Measurements from ENCODE around the gene ZBTB43. TPM values are rescaled to one million over a fixed set of nuclear protein-coding genes. Genes with fewer than 3 reads are reported as not detected.

Gene ZBTB43
- total RNA-seq, 1 donor from 2014 or later = 21.9 TPM

DNA sequence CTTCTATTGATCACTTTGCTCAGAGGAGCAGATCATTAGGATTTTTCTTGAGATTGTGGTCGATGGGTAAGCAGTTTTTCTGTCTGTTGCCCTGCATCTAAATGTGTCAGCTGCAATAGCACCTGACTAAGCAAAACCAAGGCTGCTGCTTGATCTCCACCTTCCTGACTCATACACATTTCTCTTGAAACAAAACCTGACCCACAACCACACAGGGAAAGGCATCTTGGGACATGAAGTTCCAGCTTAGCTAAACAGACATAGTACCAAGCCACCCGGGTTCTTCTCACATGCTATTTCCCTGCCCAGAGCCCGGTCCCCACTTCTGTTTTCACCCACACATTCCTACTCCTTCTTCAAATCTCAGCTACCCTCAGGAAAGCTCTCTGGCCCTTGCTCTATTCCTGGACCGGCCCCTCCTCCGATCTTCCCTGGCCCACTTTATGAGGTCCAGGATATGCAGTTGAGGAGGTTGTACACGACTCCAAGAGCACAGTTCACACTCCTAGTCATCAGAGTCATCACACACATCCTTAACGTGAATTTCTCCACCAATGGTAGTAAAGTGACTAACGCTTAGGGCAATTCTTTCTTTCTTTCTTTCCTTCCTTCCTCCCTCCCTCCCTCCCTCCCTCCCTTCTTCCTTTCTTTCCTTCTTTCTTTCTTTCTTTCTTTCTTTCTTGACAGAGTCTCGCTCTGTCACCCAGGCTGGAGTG lies 16.0 kb upstream of the ZBTB43 start:
- FAIRE-seq = peak; percentile 99
- TF ChIP-seq, protein P1, sequence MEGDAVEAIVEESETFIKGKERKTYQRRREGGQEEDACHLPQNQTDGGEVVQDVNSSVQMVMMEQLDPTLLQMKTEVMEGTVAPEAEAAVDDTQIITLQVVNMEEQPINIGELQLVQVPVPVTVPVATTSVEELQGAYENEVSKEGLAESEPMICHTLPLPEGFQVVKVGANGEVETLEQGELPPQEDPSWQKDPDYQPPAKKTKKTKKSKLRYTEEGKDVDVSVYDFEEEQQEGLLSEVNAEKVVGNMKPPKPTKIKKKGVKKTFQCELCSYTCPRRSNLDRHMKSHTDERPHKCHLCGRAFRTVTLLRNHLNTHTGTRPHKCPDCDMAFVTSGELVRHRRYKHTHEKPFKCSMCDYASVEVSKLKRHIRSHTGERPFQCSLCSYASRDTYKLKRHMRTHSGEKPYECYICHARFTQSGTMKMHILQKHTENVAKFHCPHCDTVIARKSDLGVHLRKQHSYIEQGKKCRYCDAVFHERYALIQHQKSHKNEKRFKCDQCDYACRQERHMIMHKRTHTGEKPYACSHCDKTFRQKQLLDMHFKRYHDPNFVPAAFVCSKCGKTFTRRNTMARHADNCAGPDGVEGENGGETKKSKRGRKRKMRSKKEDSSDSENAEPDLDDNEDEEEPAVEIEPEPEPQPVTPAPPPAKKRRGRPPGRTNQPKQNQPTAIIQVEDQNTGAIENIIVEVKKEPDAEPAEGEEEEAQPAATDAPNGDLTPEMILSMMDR (IDR thresholded peaks at IDR 0.05; ENCODE audit: insufficient read depth, low read length, severe bottlenecking) = no peak
- no peak overlapping the region for H3K4me3 ChIP-seq (ENCODE audit: low read depth, low read length)
- DNase-seq (ENCODE audit: low read depth) = peak; percentile 95
- no peaks in the 10 kb centered on the region for H3K36me3 ChIP-seq (ENCODE audit: control insufficient read depth, insufficient read depth, low read length)
- no peaks in the 10 kb centered on the region for H3K27me3 ChIP-seq (ENCODE audit: control insufficient read depth, insufficient read depth, low read length)

GRCh38 chr9:126790561-126790960 lies 14.3 kb upstream of the ZBTB43 start:
- no peak for FAIRE-seq

GRCh38 chr9:126791406-126792230 lies 13.2 kb upstream of the ZBTB43 start:
- Histone ChIP-seq H3K36me3 (ENCODE audit: control insufficient read depth, insufficient read depth, low read length) (no peaks in the 10 kb centered on the region), H3K4me3 (ENCODE audit: low read depth, low read length) (no peak overlapping the region), H3K27me3 (ENCODE audit: control insufficient read depth, insufficient read depth, low read length) (no peaks in the 10 kb centered on the region)
- TF ChIP-seq, protein P1 (IDR thresholded peaks at IDR 0.05; ENCODE audit: insufficient read depth, low read length, severe bottlenecking) = no peak
- FAIRE-seq (peak; percentile 100), DNase-seq (ENCODE audit: low read depth) (peak; percentile 100)

More at GRCh38 chr9:126790561-126790960, 14.3 kb upstream of the ZBTB43 start:
- H3K36me3 ChIP-seq (ENCODE audit: control insufficient read depth, insufficient read depth, low read length) = no peaks in the 10 kb centered on the region
- no peak overlapping the region for H3K4me3 ChIP-seq (ENCODE audit: low read depth, low read length)
- H3K27me3 ChIP-seq (ENCODE audit: control insufficient read depth, insufficient read depth, low read length) = no peaks in the 10 kb centered on the region
- TF ChIP-seq, protein P1 (IDR thresholded peaks at IDR 0.05; ENCODE audit: insufficient read depth, low read length, severe bottlenecking) = no peak
- DNase-seq (ENCODE audit: low read depth) = no peak

- TF ChIP-seq, protein P1 (IDR thresholded peaks at IDR 0.05; ENCODE audit: insufficient read depth, low read length, severe bottlenecking) = no peak
- FAIRE-seq (peak; percentile 76), DNase-seq (ENCODE audit: low read depth) (peak; percentile 99)
- H3K4me3 ChIP-seq (ENCODE audit: low read depth, low read length) = no peak overlapping the region
- no peaks in the 10 kb centered on the region for H3K27me3 ChIP-seq (ENCODE audit: control insufficient read depth, insufficient read depth, low read length)
- no peaks in the 10 kb centered on the region for H3K36me3 ChIP-seq (ENCODE audit: control insufficient read depth, insufficient read depth, low read length)
Measured at GRCh38 chr9:126793686-126794417, 11.0 kb upstream of the ZBTB43 start.

- Histone ChIP-seq H3K27me3 (ENCODE audit: control insufficient read depth, insufficient read depth, low read length) (no peaks in the 10 kb centered on the region), H3K36me3 (ENCODE audit: control insufficient read depth, insufficient read depth, low read length) (no peaks in the 10 kb centered on the region), H3K4me3 (ENCODE audit: low read depth, low read length) (no peak overlapping the region)
- TF ChIP-seq, protein P1 (IDR thresholded peaks at IDR 0.05; ENCODE audit: insufficient read depth, low read length, severe bottlenecking) = no peak
- DNase-seq (ENCODE audit: low read depth) (peak; percentile 28), FAIRE-seq (no peak)
Measured at GRCh38 chr9:126794441-126794840, 10.4 kb upstream of the ZBTB43 start.
